HCT116 (cell line): ENCODE data around the gene TH. TPM values are rescaled to one million over a fixed set of nuclear protein-coding genes. Genes with fewer than 3 reads are reported as not detected.

Experiments
- ATAC-seq: fragments of 200-7000 bp; cut with Tn5 transposase; 2 replicates; pipeline ENCODE4 v1.9.1; 2020; ENCODE audit warnings: mild to moderate bottlenecking, moderate library complexity
- BruUV-seq: library from RNA; stranded (reverse); fragments of 400-500 nt; replicated peaks from 2 replicates; lab custom pipeline; 2021; lab: Mats Ljungman, UMichigan
- CTCF ChIA-PET: fragments of 300-600 bp; sonication (Branson Sonifier 250); formaldehyde crosslinking; loops from one replicate; lab custom pipeline; 2021; ENCODE audit warnings: antibody characterized with exemption; lab: Charles Lee
- POLR2A ChIA-PET: fragments of 300-600, 350-600 bp; sonication (Branson Sonifier 250); formaldehyde crosslinking; loops from one replicate; lab custom pipeline; 2021; ENCODE audit warnings: antibody characterized with exemption; lab: Charles Lee
- RAD21 ChIA-PET, 2 experiments: fragments of 300-600 bp; sonication (Branson Sonifier 250); formaldehyde crosslinking; loops; one replicate each; lab custom pipeline; 2023; ENCODE audit warnings: low total read pairs in 2 of 2; ENCODE audit not compliant: uncharacterized antibody in 2 of 2, unreplicated experiment in 2 of 2, low non-redundant PET in 1 of 2; lab: Charles Lee
- DNase-seq: peaks from one replicate; pipeline ENCODE4 v3.0.0-alpha.2; 2010; ENCODE audit warnings: low read depth, low spot score
- H2AFZ ChIP-seq: fragments of 200-600 bp; shearing (Covaris generic), sonication (generic); 2 replicates; pipeline ENCODE4 v1.6.1; 2017; ENCODE audit warnings: low read depth, mixed run types, mixed read lengths, antibody characterized with exemption, low read length; ENCODE audit not compliant: poor library complexity, severe bottlenecking
- H3K27ac ChIP-seq: 2 replicates; pipeline ENCODE4 v1.5.1; 2012; ENCODE audit warnings: low read depth, low read length
- H3K27me3 ChIP-seq: fragments of 200-600 bp; sonication (generic); 2 replicates; pipeline ENCODE4 v1.6.1; 2016; ENCODE audit warnings: mixed run types, low read length, mixed read lengths; ENCODE audit not compliant: insufficient read depth
- H3K36me3 ChIP-seq, 2 experiments: fragments of 200-500 bp in 1 of 2; fragments of 200-600 bp in 1 of 2; sonication (Bioruptor generic) in 1 of 2; sonication (generic) in 1 of 2; 2 replicates each; pipeline versions ENCODE4 v1.5.1 to v1.6.1; 2014 to 2016; ENCODE audit warnings: low read length in 2 of 2, inconsistent platforms in 1 of 2, mixed read lengths in 1 of 2, mixed run types in 1 of 2; ENCODE audit not compliant: insufficient read depth in 2 of 2, control insufficient read depth in 1 of 2
- H3K4me1 ChIP-seq, 2 experiments: fragments of 200-600 bp in 1 of 2; sonication (generic) in 1 of 2; 2 replicates each; pipeline versions ENCODE4 v1.5.1 to v1.6.1; 2012 to 2017; ENCODE audit warnings: low read length in 2 of 2, inconsistent platforms in 1 of 2, mild to moderate bottlenecking in 1 of 2, mixed read lengths in 1 of 2, mixed run types in 1 of 2, moderate library complexity in 1 of 2; ENCODE audit not compliant: insufficient read depth in 2 of 2, control insufficient read depth in 1 of 2
- H3K4me2 ChIP-seq: fragments of 200-600 bp; sonication (generic); 2 replicates; pipeline ENCODE4 v1.6.1; 2017; ENCODE audit warnings: mixed run types, low read length, mixed read lengths
- H3K4me3 ChIP-seq, 2 experiments: fragments of 200-600 bp in 1 of 2; sonication (generic) in 1 of 2; replicated peaks in 1 of 2; 2 replicates each; pipeline ENCODE4 v1.5.1; 2011 to 2016; ENCODE audit warnings: low read length in 2 of 2, control low read depth in 1 of 2, low read depth in 1 of 2, mild to moderate bottlenecking in 1 of 2, mixed read lengths in 1 of 2, mixed run types in 1 of 2
- H3K79me2 ChIP-seq: fragments of 200-600 bp; sonication (generic); 2 replicates; pipeline ENCODE4 v1.6.1; 2017; ENCODE audit warnings: mild to moderate bottlenecking, mixed run types, low read length, moderate library complexity, mixed read lengths; ENCODE audit not compliant: insufficient read depth
- H3K9ac ChIP-seq: fragments of 200-600 bp; sonication (generic); 2 replicates; pipeline ENCODE4 v1.6.1; 2016; ENCODE audit warnings: low read length, mixed read lengths
- H3K9me2 ChIP-seq: fragments of 200-600 bp; sonication (generic), shearing (Covaris generic); 2 replicates; pipeline ENCODE4 v1.6.1; 2017; ENCODE audit warnings: mixed run types, mild to moderate bottlenecking, moderate library complexity; ENCODE audit not compliant: insufficient read depth
- H3K9me3 ChIP-seq, 2 experiments: fragments of 200-500 bp in 1 of 2; fragments of 200-600 bp in 1 of 2; sonication (Bioruptor generic) in 1 of 2; sonication (generic) in 1 of 2; 2 replicates each; pipeline ENCODE4 v1.6.1; 2014 to 2017; ENCODE audit warnings: low read length in 2 of 2, mixed read lengths in 2 of 2, inconsistent platforms in 1 of 2, low read depth in 1 of 2, mild to moderate bottlenecking in 1 of 2, mixed run types in 1 of 2, moderate library complexity in 1 of 2; ENCODE audit not compliant: control insufficient read depth in 1 of 2, insufficient read depth in 1 of 2
- H4K20me1 ChIP-seq: fragments of 200-600 bp; sonication (generic), shearing (Covaris generic); 2 replicates; pipeline ENCODE4 v1.6.1; 2017; ENCODE audit warnings: mixed run types, mild to moderate bottlenecking, moderate library complexity; ENCODE audit not compliant: insufficient read depth
- CBX3 ChIP-seq: IDR thresholded peaks from 2 replicates; pipeline ENCODE4 v1.6.1; 2012; ENCODE audit warnings: low read depth
- CTCF ChIP-seq, 3 experiments: fragments of 200-600 bp in 1 of 3; sonication (generic) in 1 of 3; IDR thresholded peaks in 2 of 3; conservative IDR thresholded peaks in 1 of 3; 2 replicates each; pipeline ENCODE4 v1.5.1; 2012 to 2017; ENCODE audit warnings: low read depth in 2 of 3, low read length in 2 of 3, antibody characterized with exemption in 1 of 3, borderline replicate concordance in 1 of 3, control low read depth in 1 of 3, mild to moderate bottlenecking in 1 of 3, mixed read lengths in 1 of 3, mixed run types in 1 of 3, moderate library complexity in 1 of 3; ENCODE audit not compliant: insufficient read depth in 1 of 3
- EGR1 ChIP-seq: IDR thresholded peaks from 2 replicates; pipeline ENCODE4 v1.6.1; 2012; ENCODE audit warnings: low read depth
- ELF1 ChIP-seq: IDR thresholded peaks from 2 replicates; pipeline ENCODE4 v1.6.1; 2012; ENCODE audit warnings: low read depth, borderline replicate concordance
- EZH2 ChIP-seq: fragments of 200-600 bp; sonication (generic); IDR thresholded peaks from 2 replicates; pipeline ENCODE4 v1.6.1; 2017; ENCODE audit warnings: antibody characterized with exemption, mixed run types
- EZH2phosphoT487 ChIP-seq: fragments of 200-600 bp; IDR thresholded peaks from 2 replicates; pipeline ENCODE4 v1.6.1; 2018; ENCODE audit warnings: antibody characterized with exemption, borderline replicate concordance
- FOSL1 ChIP-seq: IDR thresholded peaks from 2 replicates; pipeline ENCODE4 v1.6.1; 2012; ENCODE audit warnings: low read depth
- JUND ChIP-seq: IDR thresholded peaks from 2 replicates; pipeline ENCODE4 v1.6.1; 2012
- POLR2A ChIP-seq: IDR thresholded peaks from 2 replicates; pipeline ENCODE4 v1.7.0; 2011; ENCODE audit warnings: borderline replicate concordance; ENCODE audit not compliant: insufficient read depth, insufficient read length; ENCODE audit errors: extremely low read depth
- POLR2AphosphoS5 ChIP-seq: IDR thresholded peaks from 2 replicates; pipeline ENCODE4 v1.6.1; 2011; ENCODE audit warnings: mild to moderate bottlenecking, low read depth, low read length, moderate library complexity
- RAD21 ChIP-seq: IDR thresholded peaks from 2 replicates; pipeline ENCODE4 v1.6.1; 2012; ENCODE audit warnings: low read depth, mild to moderate bottlenecking
- SIN3A ChIP-seq: IDR thresholded peaks from 2 replicates; pipeline ENCODE4 v1.6.1; 2012; ENCODE audit warnings: low read depth
- SP1 ChIP-seq: IDR thresholded peaks from 2 replicates; pipeline ENCODE4 v1.6.1; 2012; ENCODE audit warnings: low read depth
- SRF ChIP-seq: IDR thresholded peaks from 2 replicates; pipeline ENCODE4 v1.6.1; 2012; ENCODE audit warnings: low read depth
- TCF7L2 ChIP-seq: IDR thresholded peaks from 2 replicates; pipeline ENCODE4 v1.7.0; 2011; ENCODE audit warnings: borderline replicate concordance, inconsistent platforms; ENCODE audit not compliant: insufficient read depth, insufficient read length; ENCODE audit errors: extremely low read depth
- ZNF274 ChIP-seq: fragments of 200-500 bp; sonication (Bioruptor generic); IDR thresholded peaks from 2 replicates; pipeline ENCODE4 v1.6.1; 2014; ENCODE audit warnings: mild to moderate bottlenecking, low read depth, low read length, inconsistent platforms
- intact Hi-C: fragments of 100-400 bp; cut with micrococcal nuclease; formaldehyde crosslinking; loops from 2 replicates; pipeline ENCODE4 v1.10.0; 2022
- total RNA-seq: library from RNA; stranded (reverse); gene quantifications from one replicate; pipeline ENCODE4 v1.2.1, GENCODE V29; 2021; ENCODE audit not compliant: unreplicated experiment
- TF ChIP-seq, protein P1 (sequence below): IDR thresholded peaks from 2 replicates; pipeline ENCODE4 v1.6.1; 2012; ENCODE audit warnings: low read depth
- TF ChIP-seq, protein P2 (sequence below): IDR thresholded peaks from 2 replicates; pipeline ENCODE4 v1.6.1; 2011; ENCODE audit warnings: mild to moderate bottlenecking, low read length, moderate library complexity; ENCODE audit not compliant: insufficient replicate concordance; ENCODE audit errors: extremely low read depth
- TF ChIP-seq, protein P3 (sequence below): IDR thresholded peaks from 2 replicates; pipeline ENCODE4 v1.6.1; 2012

Gene TH
- total RNA-seq, 1 experiment from 2014 or later: not detected

DNA sequence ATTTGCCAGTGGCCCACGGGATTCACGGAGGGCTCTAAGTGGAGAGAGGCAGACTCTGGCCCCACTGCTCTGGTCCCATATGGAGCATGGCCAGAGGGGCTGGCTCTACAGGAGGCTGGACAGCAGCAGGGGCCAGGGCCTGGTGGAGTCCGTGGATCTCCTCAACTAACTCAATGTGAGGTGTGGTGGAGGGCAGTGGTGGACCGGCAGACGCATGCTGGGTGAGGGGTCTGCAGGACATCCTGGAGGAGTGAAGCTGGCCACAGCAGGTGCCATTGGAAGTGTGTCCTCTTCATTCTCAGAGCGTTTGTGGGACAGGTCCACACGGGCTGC, 48.0 kb downstream of the TH start:
- Histone ChIP-seq H4K20me1 (no peaks in the 10 kb centered on the region), H3K4me3 (no peak overlapping the region), H3K4me2 (no peak overlapping the region), H3K27me3 (no peaks in the 10 kb centered on the region), H3K27ac (no peak overlapping the region), H3K9me2 (no peaks in the 10 kb centered on the region), H3K4me1 (no peaks in the 10 kb centered on the region), H3K36me3 (no peaks in the 10 kb centered on the region), H2AFZ (no peak overlapping the region), H3K79me2 (no peaks in the 10 kb centered on the region), H3K9me3 (no peaks in the 10 kb centered on the region), H3K9ac (no peak overlapping the region)
- ChIA-PET POLR2A (no interaction called here), RAD21 (no interaction called here), CTCF (no interaction called here)
- ATAC-seq: no peak
- no peak for DNase-seq
- intact Hi-C loops: no loop called here
- no peak for TF ChIP-seq EZH2phosphoT487
- no peak for TF ChIP-seq POLR2A
- TF ChIP-seq TCF7L2: no peak
- TF ChIP-seq SRF: no peak
- TF ChIP-seq RAD21: no peak
- no peak for TF ChIP-seq ELF1
- TF ChIP-seq JUND: no peak
- TF ChIP-seq, protein P1, sequence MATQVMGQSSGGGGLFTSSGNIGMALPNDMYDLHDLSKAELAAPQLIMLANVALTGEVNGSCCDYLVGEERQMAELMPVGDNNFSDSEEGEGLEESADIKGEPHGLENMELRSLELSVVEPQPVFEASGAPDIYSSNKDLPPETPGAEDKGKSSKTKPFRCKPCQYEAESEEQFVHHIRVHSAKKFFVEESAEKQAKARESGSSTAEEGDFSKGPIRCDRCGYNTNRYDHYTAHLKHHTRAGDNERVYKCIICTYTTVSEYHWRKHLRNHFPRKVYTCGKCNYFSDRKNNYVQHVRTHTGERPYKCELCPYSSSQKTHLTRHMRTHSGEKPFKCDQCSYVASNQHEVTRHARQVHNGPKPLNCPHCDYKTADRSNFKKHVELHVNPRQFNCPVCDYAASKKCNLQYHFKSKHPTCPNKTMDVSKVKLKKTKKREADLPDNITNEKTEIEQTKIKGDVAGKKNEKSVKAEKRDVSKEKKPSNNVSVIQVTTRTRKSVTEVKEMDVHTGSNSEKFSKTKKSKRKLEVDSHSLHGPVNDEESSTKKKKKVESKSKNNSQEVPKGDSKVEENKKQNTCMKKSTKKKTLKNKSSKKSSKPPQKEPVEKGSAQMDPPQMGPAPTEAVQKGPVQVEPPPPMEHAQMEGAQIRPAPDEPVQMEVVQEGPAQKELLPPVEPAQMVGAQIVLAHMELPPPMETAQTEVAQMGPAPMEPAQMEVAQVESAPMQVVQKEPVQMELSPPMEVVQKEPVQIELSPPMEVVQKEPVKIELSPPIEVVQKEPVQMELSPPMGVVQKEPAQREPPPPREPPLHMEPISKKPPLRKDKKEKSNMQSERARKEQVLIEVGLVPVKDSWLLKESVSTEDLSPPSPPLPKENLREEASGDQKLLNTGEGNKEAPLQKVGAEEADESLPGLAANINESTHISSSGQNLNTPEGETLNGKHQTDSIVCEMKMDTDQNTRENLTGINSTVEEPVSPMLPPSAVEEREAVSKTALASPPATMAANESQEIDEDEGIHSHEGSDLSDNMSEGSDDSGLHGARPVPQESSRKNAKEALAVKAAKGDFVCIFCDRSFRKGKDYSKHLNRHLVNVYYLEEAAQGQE: no peak
- TF ChIP-seq EGR1: no peak
- no peak for TF ChIP-seq SP1
- no peak for TF ChIP-seq SIN3A
- no peak for TF ChIP-seq POLR2AphosphoS5
- TF ChIP-seq EZH2: no peak
- TF ChIP-seq, protein P2, sequence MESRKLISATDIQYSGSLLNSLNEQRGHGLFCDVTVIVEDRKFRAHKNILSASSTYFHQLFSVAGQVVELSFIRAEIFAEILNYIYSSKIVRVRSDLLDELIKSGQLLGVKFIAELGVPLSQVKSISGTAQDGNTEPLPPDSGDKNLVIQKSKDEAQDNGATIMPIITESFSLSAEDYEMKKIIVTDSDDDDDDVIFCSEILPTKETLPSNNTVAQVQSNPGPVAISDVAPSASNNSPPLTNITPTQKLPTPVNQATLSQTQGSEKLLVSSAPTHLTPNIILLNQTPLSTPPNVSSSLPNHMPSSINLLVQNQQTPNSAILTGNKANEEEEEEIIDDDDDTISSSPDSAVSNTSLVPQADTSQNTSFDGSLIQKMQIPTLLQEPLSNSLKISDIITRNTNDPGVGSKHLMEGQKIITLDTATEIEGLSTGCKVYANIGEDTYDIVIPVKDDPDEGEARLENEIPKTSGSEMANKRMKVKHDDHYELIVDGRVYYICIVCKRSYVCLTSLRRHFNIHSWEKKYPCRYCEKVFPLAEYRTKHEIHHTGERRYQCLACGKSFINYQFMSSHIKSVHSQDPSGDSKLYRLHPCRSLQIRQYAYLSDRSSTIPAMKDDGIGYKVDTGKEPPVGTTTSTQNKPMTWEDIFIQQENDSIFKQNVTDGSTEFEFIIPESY: no peak
- TF ChIP-seq CBX3: no peak
- no peak for TF ChIP-seq ZNF274
- TF ChIP-seq FOSL1: no peak
- TF ChIP-seq CTCF (IDR thresholded peaks at IDR 0.05 in 2 of 3, conservative IDR thresholded peaks at IDR 0.05 in 1 of 3; ENCODE audit: borderline replicate concordance in 1 of 3, insufficient read depth in 1 of 3, low read depth in 2 of 3, low read length in 2 of 3): no peak; a peak in 1 of 6 replicates
- TF ChIP-seq, protein P3, sequence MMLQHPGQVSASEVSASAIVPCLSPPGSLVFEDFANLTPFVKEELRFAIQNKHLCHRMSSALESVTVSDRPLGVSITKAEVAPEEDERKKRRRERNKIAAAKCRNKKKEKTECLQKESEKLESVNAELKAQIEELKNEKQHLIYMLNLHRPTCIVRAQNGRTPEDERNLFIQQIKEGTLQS: no peak
- BruUV-seq: no TSS peak
